ENCODE results near the gene BRD7.

Gene BRD7

GRCh38 chr16:50396761-50397535 lies 28.2 kb upstream of the BRD7 start:
- no peaks in the 10 kb centered on the region for H3F3A ChIP-seq (ENCODE audit: insufficient read depth, low read length)
- no peaks in the 10 kb centered on the region for H3K9me3 ChIP-seq (replicated peaks; ENCODE audit: insufficient read depth, low read length)
- no peaks in the 10 kb centered on the region for H3K9me2 ChIP-seq (replicated peaks; ENCODE audit: insufficient read depth, low read length)
- no peaks in the 10 kb centered on the region for H3K36me3 ChIP-seq (replicated peaks; ENCODE audit: insufficient read depth, low read length)
- H2AFZ ChIP-seq (ENCODE audit: low read length): no peak overlapping the region
- H3K4me3 ChIP-seq (ENCODE audit: low read length): no peak overlapping the region
- no peak for DNase-seq
- H3K4me1 ChIP-seq (ENCODE audit: low read length): no peaks in the 10 kb centered on the region
- no peak overlapping the region for H3K4me2 ChIP-seq (ENCODE audit: low read depth, low read length)
- H3K27me3 ChIP-seq (replicated peaks; ENCODE audit: insufficient read depth, low read length): no peaks in the 10 kb centered on the region
- TF ChIP-seq CTCF (IDR thresholded peaks at IDR 0.05; ENCODE audit: low read length) (no peak), EZH2phosphoT487 (IDR thresholded peaks at IDR 0.05; ENCODE audit: low read length) (no peak), EZH2 (optimal IDR thresholded peaks at IDR 0.05; ENCODE audit: low read depth, low read length) (no peak)
- no peaks in the 10 kb centered on the region for H3K79me2 ChIP-seq (ENCODE audit: low read length)
- no peak overlapping the region for H3K9ac ChIP-seq (ENCODE audit: low read length)
- no peaks in the 10 kb centered on the region for H4K20me1 ChIP-seq (ENCODE audit: insufficient read depth, low read length)
- no peak overlapping the region for H3K27ac ChIP-seq (ENCODE audit: low read length)

GRCh38 chr16:50395763-50396710 lies 27.2 kb upstream of the BRD7 start:
- H3K79me2 ChIP-seq (ENCODE audit: low read length): no peaks in the 10 kb centered on the region
- H3K27ac ChIP-seq (ENCODE audit: low read length): no peak overlapping the region
- DNase-seq: peak; percentile 19
- H4K20me1 ChIP-seq (ENCODE audit: insufficient read depth, low read length): no peaks in the 10 kb centered on the region
- H2AFZ ChIP-seq (ENCODE audit: low read length): 0 out of 2 replicates have a peak overlapping the region, but pooled peaks have one; percentile 35
- H3F3A ChIP-seq (ENCODE audit: insufficient read depth, low read length): no peaks in the 10 kb centered on the region
- H3K9ac ChIP-seq (ENCODE audit: low read length): no peak overlapping the region
- H3K9me3 ChIP-seq (replicated peaks; ENCODE audit: insufficient read depth, low read length): no peaks in the 10 kb centered on the region
- H3K4me1 ChIP-seq (ENCODE audit: low read length): no peaks in the 10 kb centered on the region
- TF ChIP-seq CTCF (IDR thresholded peaks at IDR 0.05; ENCODE audit: low read length) (no peak), EZH2 (optimal IDR thresholded peaks at IDR 0.05; ENCODE audit: low read depth, low read length) (no peak), EZH2phosphoT487 (IDR thresholded peaks at IDR 0.05; ENCODE audit: low read length) (no peak)
- H3K27me3 ChIP-seq (replicated peaks; ENCODE audit: insufficient read depth, low read length): no peaks in the 10 kb centered on the region
- no peak overlapping the region for H3K4me2 ChIP-seq (ENCODE audit: low read depth, low read length)
- H3K4me3 ChIP-seq (ENCODE audit: low read length): no peak overlapping the region
- H3K9me2 ChIP-seq (replicated peaks; ENCODE audit: insufficient read depth, low read length): no peaks in the 10 kb centered on the region
- H3K36me3 ChIP-seq (replicated peaks; ENCODE audit: insufficient read depth, low read length): no peaks in the 10 kb centered on the region

GRCh38 chr16:50393858-50394802 lies 25.3 kb upstream of the BRD7 start:
- H3K4me2 ChIP-seq (ENCODE audit: low read depth, low read length): no peak overlapping the region
- H2AFZ ChIP-seq (ENCODE audit: low read length): no peak overlapping the region
- TF ChIP-seq EZH2phosphoT487 (IDR thresholded peaks at IDR 0.05; ENCODE audit: low read length) (no peak), EZH2 (optimal IDR thresholded peaks at IDR 0.05; ENCODE audit: low read depth, low read length) (no peak), CTCF (IDR thresholded peaks at IDR 0.05; ENCODE audit: low read length) (no peak)
- H4K20me1 ChIP-seq (ENCODE audit: insufficient read depth, low read length): no peaks in the 10 kb centered on the region
- no peak for DNase-seq
- H3K4me1 ChIP-seq (ENCODE audit: low read length): no peaks in the 10 kb centered on the region
- no peaks in the 10 kb centered on the region for H3K79me2 ChIP-seq (ENCODE audit: low read length)
- H3F3A ChIP-seq (ENCODE audit: insufficient read depth, low read length): no peaks in the 10 kb centered on the region
- H3K27ac ChIP-seq (ENCODE audit: low read length): no peak overlapping the region
- no peaks in the 10 kb centered on the region for H3K27me3 ChIP-seq (replicated peaks; ENCODE audit: insufficient read depth, low read length)
- H3K9me3 ChIP-seq (replicated peaks; ENCODE audit: insufficient read depth, low read length): no peaks in the 10 kb centered on the region
- H3K9ac ChIP-seq (ENCODE audit: low read length): no peak overlapping the region
- no peaks in the 10 kb centered on the region for H3K9me2 ChIP-seq (replicated peaks; ENCODE audit: insufficient read depth, low read length)
- H3K4me3 ChIP-seq (ENCODE audit: low read length): no peak overlapping the region
- H3K36me3 ChIP-seq (replicated peaks; ENCODE audit: insufficient read depth, low read length): no peaks in the 10 kb centered on the region

Measured in MM.1S (cell line).